Spleen (tissue), 11 donors: ENCODE data around the gene ZNF394. TPM values are rescaled to one million over a fixed set of nuclear protein-coding genes. Genes with fewer than 3 reads are reported as not detected.

ENCODE experiments used
- DNase-seq: peaks from one replicate; pipeline ENCODE4 v3.0.0-alpha.2; 2020
- H3K27ac ChIP-seq, 8 donors: fragments of 200-600 bp; sonication (generic) in 7 of 8; 1 replicate in 4 of 8; 2 replicates in 4 of 8; pipeline versions ENCODE4 v1.5.0 to v1.8.0; 2016 to 2021; ENCODE audit warnings: inconsistent platforms in 4 of 8, mild to moderate bottlenecking in 4 of 8, moderate library complexity in 1 of 8
- H3K27me3 ChIP-seq, 7 donors: fragments of 200-600 bp; sonication (generic) in 6 of 7; replicated peaks in 1 of 7; 1 replicate in 4 of 7; 2 replicates in 3 of 7; pipeline versions ENCODE4 v1.5.0 to v1.8.0; 2016 to 2021; ENCODE audit warnings: inconsistent platforms in 3 of 7, mild to moderate bottlenecking in 1 of 7
- H3K36me3 ChIP-seq, 6 donors: fragments of 200-600 bp; sonication (generic) in 5 of 6; 1 replicate in 4 of 6; 2 replicates in 2 of 6; pipeline versions ENCODE4 v1.5.0 to v1.8.0; 2016 to 2021; ENCODE audit warnings: inconsistent platforms in 2 of 6
- H3K4me1 ChIP-seq, 6 donors: fragments of 200-600 bp; sonication (generic) in 5 of 6; 1 replicate in 3 of 6; 2 replicates in 3 of 6; pipeline versions ENCODE4 v1.5.0 to v1.8.0; 2016 to 2021; ENCODE audit warnings: inconsistent platforms in 3 of 6
- H3K4me3 ChIP-seq, 8 donors: fragments of 200-600 bp; sonication (generic) in 7 of 8; 1 replicate in 4 of 8; 2 replicates in 4 of 8; pipeline versions ENCODE4 v1.5.0 to v1.8.0; 2016 to 2021; ENCODE audit warnings: inconsistent platforms in 4 of 8, mild to moderate bottlenecking in 4 of 8, moderate library complexity in 2 of 8
- H3K9me3 ChIP-seq, 8 donors: fragments of 200-600 bp; sonication (generic) in 7 of 8; 1 replicate in 4 of 8; 2 replicates in 4 of 8; pipeline versions ENCODE4 v1.5.0 to v1.8.0; 2016 to 2021; ENCODE audit warnings: inconsistent platforms in 4 of 8
- CTCF ChIP-seq, 11 experiments: fragments of 200-600 bp in 7 of 11; fragments of 450-650 bp in 4 of 11; sonication (generic) in 4 of 11; IDR thresholded peaks in 8 of 11; conservative IDR thresholded peaks in 3 of 11; 1 replicate in 7 of 11; 2 replicates in 4 of 11; pipeline versions ENCODE4 v1.4.0 to v1.8.0; 2016 to 2021; ENCODE audit warnings: antibody characterized with exemption in 11 of 11, inconsistent platforms in 4 of 11, mild to moderate bottlenecking in 1 of 11
- POLR2A ChIP-seq, 3 donors: fragments of 450-650 bp; IDR thresholded peaks; one replicate each; pipeline ENCODE4 v1.5.1; 2017; ENCODE audit warnings: antibody characterized with exemption in 3 of 3, mild to moderate bottlenecking in 1 of 3
- POLR2AphosphoS5 ChIP-seq, 3 donors: sonication (generic); formaldehyde crosslinking; IDR thresholded peaks; one replicate each; pipeline ENCODE4 v1.5.1; 2017; ENCODE audit warnings: antibody characterized with exemption in 3 of 3
- WGBS, 5 donors: extraction: QIAGEN DNeasy Blood & Tissue Kit in 3 of 5; methylation state at CpG; one replicate each; pipeline versions ENCODE4 v1.1.5 to v1.1.7; 2013 to 2018; 5-methylcytosine and 5-hydroxymethylcytosine counted together
- intact Hi-C: fragments of 100-400 bp; cut with DNase I; formaldehyde crosslinking; loops from one replicate; pipeline ENCODE4 v1.15.0; 2023; ENCODE audit warnings: low total_unique reads
- polyA plus RNA-seq, 3 donors: library from polyadenylated mRNA; stranded (reverse); fragments of 200-250 nt; gene quantifications; one replicate each; pipeline ENCODE4 v1.2.1, GENCODE V29; 2013
- total RNA-seq, 7 donors: library from RNA; depleted of rRNA in 3 of 7; stranded (reverse); fragments of >200 nt in 3 of 7; fragmentation: NEBNext Ultra II Directional in 4 of 7; extraction: Animal tissue kit (Norgen Biotek cat#: 25700) in 4 of 7; gene quantifications; one replicate each; pipeline versions ENCODE4 v1.1.0 to v1.2.1, GENCODE V29; 2016 to 2021
- donor health status: healthy with polysubstance abuse.
- donor health status: DM: no; HTN: no; CAD: no; lungs with moderate emphysema.
- donor health status: DM: no; HTN: no; CAD: no.
- donor health status: Bipolar disorder and iron deficiency.
- donor health status: healthy.
- donor health status: DM: no; HTN: no; CAD: no.
- donor health status: DM: yes; HTN: yes; CAD: no.

Gene ZNF394
- total and polyA plus RNA-seq, 10 donors = 25.8 to 96.2 (median 47.5) TPM

GRCh38 chr7:99456288-99456687 is 43.8 kb downstream of the ZNF394 start:
- 66 to 88% (median 83%) methylated on average over 13 of the region's 13 CpGs for WGBS, 5 donors

GRCh38 chr7:99455874-99456273 is 44.2 kb downstream of the ZNF394 start:
- intact Hi-C loops = no loop called here
- 84 to 92% (median 86%) methylated on average over 5 to 9 of the region's 9 CpGs for WGBS, 5 donors
- no peaks in the 10 kb centered on the region for H3K27me3 ChIP-seq
- peaks cover 0 to 100% (median 84%) of the 10 kb centered on the region in 6 donors for H3K36me3 ChIP-seq
- TF ChIP-seq CTCF (IDR thresholded peaks at IDR 0.05 in 8 of 11, conservative IDR thresholded peaks at IDR 0.05 in 3 of 11) (no peak), POLR2AphosphoS5 (IDR thresholded peaks at IDR 0.05) (peak in 1 of 3 donors; percentile 22)
- H3K9me3 ChIP-seq = no peaks in the 10 kb centered on the region
- DNase-seq = no peak
- H3K4me1 ChIP-seq = peaks cover 0 to 44% (median 16%) of the 10 kb centered on the region in 6 donors
- no peak overlapping the region for H3K4me3 ChIP-seq
- H3K27ac ChIP-seq = no peak overlapping the region

More at GRCh38 chr7:99456288-99456687, 43.8 kb downstream of the ZNF394 start:
- no peak overlapping the region for H3K27ac ChIP-seq
- no peaks in the 10 kb centered on the region for H3K9me3 ChIP-seq
- no peak overlapping the region for H3K4me3 ChIP-seq
- TF ChIP-seq POLR2A (IDR thresholded peaks at IDR 0.05) (no peak), CTCF (IDR thresholded peaks at IDR 0.05 in 8 of 11, conservative IDR thresholded peaks at IDR 0.05 in 3 of 11) (no peak), POLR2AphosphoS5 (IDR thresholded peaks at IDR 0.05) (no peak)
- H3K36me3 ChIP-seq = peaks cover 0 to 100% (median 80%) of the 10 kb centered on the region in 6 donors
- peaks cover 0 to 48% (median 19%) of the 10 kb centered on the region in 6 donors for H3K4me1 ChIP-seq
- DNase-seq = no peak
- no peaks in the 10 kb centered on the region for H3K27me3 ChIP-seq
- intact Hi-C loops = no loop called here

- Histone ChIP-seq H3K4me3 (no peak overlapping the region), H3K9me3 (no peaks in the 10 kb centered on the region), H3K27ac (peak overlapping the region in 1 of 8 donors; percentile 14), H3K36me3 (peaks cover 0 to 100% (median 95%) of the 10 kb centered on the region in 6 donors), H3K27me3 (no peaks in the 10 kb centered on the region), H3K4me1 (peaks cover 0 to 36% (median 11%) of the 10 kb centered on the region in 6 donors)
- intact Hi-C loops = no loop called here
- TF ChIP-seq POLR2AphosphoS5 (IDR thresholded peaks at IDR 0.05) (peak; percentile 52 to 64 (median 60)), CTCF (IDR thresholded peaks at IDR 0.05 in 8 of 11, conservative IDR thresholded peaks at IDR 0.05 in 3 of 11) (no peak), POLR2A (IDR thresholded peaks at IDR 0.05) (no peak)
- no peak for DNase-seq
- 82 to 93% (median 86%) methylated on average over 10 to 11 of the region's 11 CpGs for WGBS, 5 donors
Observed at GRCh38 chr7:99453105-99453504, 47.0 kb downstream of the ZNF394 start.

- Histone ChIP-seq H3K9me3 (no peaks in the 10 kb centered on the region), H3K27me3 (no peaks in the 10 kb centered on the region), H3K27ac (peak overlapping the region in 1 of 8 donors; percentile 3), H3K4me1 (peaks cover 0 to 34% (median 11%) of the 10 kb centered on the region in 6 donors), H3K4me3 (no peak overlapping the region), H3K36me3 (peaks cover 0 to 100% (median 95%) of the 10 kb centered on the region in 6 donors)
- intact Hi-C loops = no loop called here
- WGBS, 5 donors = 93 to 95% (median 93%) methylated on average over 8 to 13 of the region's 13 CpGs
- TF ChIP-seq POLR2AphosphoS5 (IDR thresholded peaks at IDR 0.05) = no peak
- TF ChIP-seq CTCF (IDR thresholded peaks at IDR 0.05 in 8 of 11, conservative IDR thresholded peaks at IDR 0.05 in 3 of 11) = no peak
- TF ChIP-seq POLR2A (IDR thresholded peaks at IDR 0.05) = no peak
- DNase-seq = no peak
Observed at GRCh38 chr7:99452541-99452940, 47.5 kb downstream of the ZNF394 start.
